ENCODE results near the gene RMND1.
"Not testable (repeated sequence)": the region's sequence is repeated elsewhere in the genome, so short reads cannot be mapped to it uniquely, and the experiment has no call there.

RMND1 gene

GRCh38 chr6:151451950-151452749 is at the start of gene RMND1:
TSS of gene RMND1 (minus strand) at chr6:151452126. CDS start at chr6:151445811, 6,315 bp downstream.
- FAIRE-seq (peak; percentile 99), DNase-seq (ENCODE audit: insufficient read length, low spot score) (peak; percentile 96)

GRCh38 chr6:151499551-151499950 is 47.6 kb upstream of the RMND1 start:
- FAIRE-seq (no peak), DNase-seq (ENCODE audit: insufficient read length, low spot score) (no peak)

- FAIRE-seq (peak; percentile 62), DNase-seq (ENCODE audit: insufficient read length, low spot score) (no peak)
Observed at GRCh38 chr6:151498327-151498726, 46.4 kb upstream of the RMND1 start.

- DNase-seq (ENCODE audit: insufficient read length, low spot score) (no peak), FAIRE-seq (no peak)
Observed at GRCh38 chr6:151497905-151498304, 46.0 kb upstream of the RMND1 start.

- DNase-seq (ENCODE audit: insufficient read length, low spot score) (no peak), FAIRE-seq (no peak)
Observed at GRCh38 chr6:151495380-151495779, 43.5 kb upstream of the RMND1 start.

GRCh38 chr6:151494936-151495320 is 43.0 kb upstream of the RMND1 start:
- DNase-seq (ENCODE audit: insufficient read length, low spot score) (no peak), FAIRE-seq (no peak)

- DNase-seq (ENCODE audit: insufficient read length, low spot score) (no peak), FAIRE-seq (no peak)
Observed at GRCh38 chr6:151494235-151494935, 42.5 kb upstream of the RMND1 start.

GRCh38 chr6:151493804-151494234 is 41.9 kb upstream of the RMND1 start, which contains the start of gene CCDC170:
TSS of gene CCDC170 (plus strand) at chr6:151494017. CDS start at chr6:151494129, 112 bp downstream.
- DNase-seq (ENCODE audit: insufficient read length, low spot score) = no peak
- FAIRE-seq = no peak

GRCh38 chr6:151493161-151493803 is 41.4 kb upstream of the RMND1 start:
- DNase-seq (ENCODE audit: insufficient read length, low spot score) (no peak), FAIRE-seq (no peak)

GRCh38 chr6:151490996-151491395 is 39.1 kb upstream of the RMND1 start:
- FAIRE-seq (no peak), DNase-seq (ENCODE audit: insufficient read length, low spot score) (no peak)

GRCh38 chr6:151488226-151488625 is 36.3 kb upstream of the RMND1 start:
- FAIRE-seq = no peak

GRCh38 chr6:151483994-151484393 is 32.1 kb upstream of the RMND1 start:
- DNase-seq (ENCODE audit: insufficient read length, low spot score) (no peak), FAIRE-seq (no peak)

More at GRCh38 chr6:151488226-151488625, 36.3 kb upstream of the RMND1 start:
- no peak for DNase-seq (ENCODE audit: insufficient read length, low spot score)

- DNase-seq (ENCODE audit: insufficient read length, low spot score) (no peak), FAIRE-seq (no peak)
Observed at GRCh38 chr6:151482290-151482689, 30.4 kb upstream of the RMND1 start.

GRCh38 chr6:151481786-151482185 is 29.9 kb upstream of the RMND1 start:
- DNase-seq (ENCODE audit: insufficient read length, low spot score) (no peak), FAIRE-seq (no peak)

- DNase-seq (ENCODE audit: insufficient read length, low spot score) (no peak), FAIRE-seq (no peak)
Observed at GRCh38 chr6:151478670-151479069, 26.7 kb upstream of the RMND1 start.

- no peak for FAIRE-seq
Observed at GRCh38 chr6:151477726-151478125, 25.8 kb upstream of the RMND1 start.

GRCh38 chr6:151475653-151476523 is 24.0 kb upstream of the RMND1 start:
- FAIRE-seq (peak; percentile 96), DNase-seq (ENCODE audit: insufficient read length, low spot score) (no peak)

More at GRCh38 chr6:151477726-151478125, 25.8 kb upstream of the RMND1 start:
- no peak for DNase-seq (ENCODE audit: insufficient read length, low spot score)

- DNase-seq (ENCODE audit: insufficient read length, low spot score) (no peak), FAIRE-seq (peak; percentile 31)
Observed at GRCh38 chr6:151464702-151465101, 12.8 kb upstream of the RMND1 start.

- FAIRE-seq (no peak), DNase-seq (ENCODE audit: insufficient read length, low spot score) (no peak)
Observed at GRCh38 chr6:151461673-151462072, 9.7 kb upstream of the RMND1 start.

GRCh38 chr6:151455751-151456398 is 3.9 kb upstream of the RMND1 start:
- not testable (repeated sequence) for FAIRE-seq

More at GRCh38 chr6:151455751-151456398, 3.9 kb upstream of the RMND1 start:
- not testable (repeated sequence) for DNase-seq (ENCODE audit: insufficient read length, low spot score)

Measured in GM19239 (cell line).